Measurements from ENCODE around the gene BTBD7.

DNA sequence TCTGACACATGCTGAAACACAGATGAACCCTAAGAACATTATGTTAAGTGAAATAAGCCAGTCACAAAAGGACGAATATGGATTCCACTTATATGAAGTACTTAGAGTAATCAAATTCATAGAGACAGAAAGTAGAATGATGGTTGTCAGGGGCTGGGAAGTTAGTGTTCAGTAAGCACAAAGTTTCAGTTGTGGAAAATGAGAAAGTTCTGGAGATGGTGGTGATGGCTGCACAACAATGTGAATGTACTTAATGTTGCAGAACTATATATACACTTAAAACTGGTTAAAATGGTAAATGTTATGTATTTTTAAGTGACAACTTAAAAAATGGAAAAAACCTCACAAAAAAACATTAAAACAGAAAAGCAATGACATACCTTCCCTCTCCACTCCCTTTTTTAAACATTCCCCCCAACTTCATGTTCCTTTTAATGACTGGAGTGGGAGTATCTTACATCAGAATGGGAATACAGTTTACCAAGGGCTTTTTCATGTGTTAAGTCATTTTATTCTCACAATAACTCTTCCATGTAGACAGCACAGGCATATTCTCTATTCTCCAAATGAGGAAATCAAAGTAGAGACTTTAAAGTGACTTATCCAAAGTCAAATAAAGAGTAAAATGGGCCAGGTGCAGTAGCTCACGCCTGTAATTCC lies 24.0 kb downstream of the BTBD7 start:
- no peak for TF ChIP-seq POLR2A (IDR thresholded peaks at IDR 0.05)
- TF ChIP-seq, protein P1, sequence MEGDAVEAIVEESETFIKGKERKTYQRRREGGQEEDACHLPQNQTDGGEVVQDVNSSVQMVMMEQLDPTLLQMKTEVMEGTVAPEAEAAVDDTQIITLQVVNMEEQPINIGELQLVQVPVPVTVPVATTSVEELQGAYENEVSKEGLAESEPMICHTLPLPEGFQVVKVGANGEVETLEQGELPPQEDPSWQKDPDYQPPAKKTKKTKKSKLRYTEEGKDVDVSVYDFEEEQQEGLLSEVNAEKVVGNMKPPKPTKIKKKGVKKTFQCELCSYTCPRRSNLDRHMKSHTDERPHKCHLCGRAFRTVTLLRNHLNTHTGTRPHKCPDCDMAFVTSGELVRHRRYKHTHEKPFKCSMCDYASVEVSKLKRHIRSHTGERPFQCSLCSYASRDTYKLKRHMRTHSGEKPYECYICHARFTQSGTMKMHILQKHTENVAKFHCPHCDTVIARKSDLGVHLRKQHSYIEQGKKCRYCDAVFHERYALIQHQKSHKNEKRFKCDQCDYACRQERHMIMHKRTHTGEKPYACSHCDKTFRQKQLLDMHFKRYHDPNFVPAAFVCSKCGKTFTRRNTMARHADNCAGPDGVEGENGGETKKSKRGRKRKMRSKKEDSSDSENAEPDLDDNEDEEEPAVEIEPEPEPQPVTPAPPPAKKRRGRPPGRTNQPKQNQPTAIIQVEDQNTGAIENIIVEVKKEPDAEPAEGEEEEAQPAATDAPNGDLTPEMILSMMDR (IDR thresholded peaks at IDR 0.05) = no peak
